ENCODE results near the gene ZNF322.
A peak's percentile ranks its signal among the peaks of the same experiment; 100 is the strongest.

ZNF322 gene

GRCh38 chr6:26613689-26614683 is 45.6 kb downstream of the ZNF322 start:
- no peak for DNase-seq (ENCODE audit: low read depth in 2 of 2)

- no peak for DNase-seq (ENCODE audit: low read depth in 2 of 2)
These were observed 46.3 kb downstream of the ZNF322 start for GRCh38 chr6:26613201-26613600.

- DNase-seq (ENCODE audit: low read depth in 2 of 2), result no peak
These were observed 47.9 kb downstream of the ZNF322 start for GRCh38 chr6:26611599-26611998.

- DNase-seq (ENCODE audit: low read depth in 2 of 2), result no peak
These were observed 50.1 kb downstream of the ZNF322 start for GRCh38 chr6:26609463-26609862.

- DNase-seq (ENCODE audit: low read depth in 2 of 2), result peak; percentile 17 to 18
These were observed 51.9 kb downstream of the ZNF322 start for GRCh38 chr6:26607434-26608230.

- DNase-seq (ENCODE audit: low read depth in 2 of 2), result no peak
These were observed 54.7 kb downstream of the ZNF322 start for GRCh38 chr6:26604797-26605196.

GRCh38 chr6:26604026-26604425 is 55.5 kb downstream of the ZNF322 start:
- DNase-seq (ENCODE audit: low read depth in 2 of 2), result no peak

- no peak for DNase-seq (ENCODE audit: low read depth in 2 of 2)
These were observed 57.3 kb downstream of the ZNF322 start for GRCh38 chr6:26602262-26602661.

GRCh38 chr6:26600759-26601158 is 58.8 kb downstream of the ZNF322 start:
- DNase-seq (ENCODE audit: low read depth in 2 of 2), result no peak

GRCh38 chr6:26599591-26599990 is 60.0 kb downstream of the ZNF322 start:
- DNase-seq (ENCODE audit: low read depth in 2 of 2), result no peak

- DNase-seq (ENCODE audit: low read depth in 2 of 2), result no peak
These were observed 60.4 kb downstream of the ZNF322 start for GRCh38 chr6:26599134-26599533.

GRCh38 chr6:26598267-26598666 is 61.3 kb downstream of the ZNF322 start:
- no peak for DNase-seq (ENCODE audit: low read depth in 2 of 2)

GRCh38 chr6:26597821-26598220 is 61.7 kb downstream of the ZNF322 start:
- DNase-seq (ENCODE audit: low read depth in 2 of 2), result no peak

GRCh38 chr6:26597389-26597766 is 62.2 kb downstream of the ZNF322 start:
- DNase-seq (ENCODE audit: low read depth in 2 of 2), result no peak

- DNase-seq (ENCODE audit: low read depth in 2 of 2), result peak; percentile 90 to 91
These were observed 62.8 kb downstream of the ZNF322 start, which contains the start of gene ABT1 for GRCh38 chr6:26596579-26597388. Gene ABT1 (plus strand): TSS chr6:26596953. CDS start chr6:26596983, 30 bp downstream.

GRCh38 chr6:26595669-26596269 is 63.8 kb downstream of the ZNF322 start:
- peak; percentile 65 to 86 for DNase-seq (ENCODE audit: low read depth in 2 of 2)

- DNase-seq (ENCODE audit: low read depth in 2 of 2), result no peak
These were observed 64.6 kb downstream of the ZNF322 start for GRCh38 chr6:26594730-26595632.

GRCh38 chr6:26594131-26594498 is 65.4 kb downstream of the ZNF322 start:
- no peak for DNase-seq (ENCODE audit: low read depth in 2 of 2)

GRCh38 chr6:26593278-26594130 is 66.0 kb downstream of the ZNF322 start:
- DNase-seq (ENCODE audit: low read depth in 2 of 2), result no peak
